ENCODE data around the gene EXOSC9.

- TF ChIP-seq CTCF (IDR thresholded peaks at IDR 0.05; ENCODE audit: poor library complexity, severe bottlenecking) (no peak), TAF1 (IDR thresholded peaks at IDR 0.05; ENCODE audit: low read depth) (no peak), EP300 (conservative IDR thresholded peaks at IDR 0.05; ENCODE audit: poor library complexity, severe bottlenecking) (no peak), POLR2AphosphoS5 (IDR thresholded peaks at IDR 0.05) (no peak), MXI1 (conservative IDR thresholded peaks at IDR 0.05; ENCODE audit: poor library complexity, severe bottlenecking) (no peak)
These were observed 29.3 kb upstream of the EXOSC9 start for GRCh38 chr4:121771869-121772268.

All from neural cell (in vitro differentiated cells).